Vagina (tissue), 2 donors: Measurements from ENCODE around the gene APOL5. TPM values are rescaled to one million over a fixed set of nuclear protein-coding genes. Genes with fewer than 3 reads are reported as not detected.
"Not testable (repeated sequence)": the region's sequence is repeated elsewhere in the genome, so short reads cannot be mapped to it uniquely, and the experiment has no call there.

Experiments used
- DNase-seq, 2 donors: peaks; one replicate each; pipeline ENCODE4 v3.0.0-alpha.2; 2017; ENCODE audit errors: extremely low spot score in 2 of 2
- H3K27ac ChIP-seq: fragments of 200-600 bp; sonication (generic); one replicate; pipeline ENCODE4 v1.5.1; 2019
- H3K27me3 ChIP-seq: fragments of 200-600 bp; sonication (generic); one replicate; pipeline ENCODE4 v1.5.1; 2019
- H3K36me3 ChIP-seq, 2 donors: fragments of 200-600 bp; sonication (generic); one replicate each; pipeline ENCODE4 v1.5.1; 2017 to 2019
- H3K4me1 ChIP-seq: fragments of 200-600 bp; sonication (generic); one replicate; pipeline ENCODE4 v1.5.1; 2019
- H3K4me3 ChIP-seq, 2 donors: fragments of 200-600 bp; sonication (generic); 1 replicate in 1 of 2; 2 replicates in 1 of 2; pipeline ENCODE4 v1.5.1; 2016 to 2019
- H3K9me3 ChIP-seq: fragments of 200-600 bp; sonication (generic); one replicate; pipeline ENCODE4 v1.5.1; 2019
- CTCF ChIP-seq, 3 experiments: fragments of 450-650 bp in 2 of 3; fragments of 200-600 bp in 1 of 3; sonication (generic) in 1 of 3; IDR thresholded peaks; one replicate each; pipeline ENCODE4 v1.5.1; 2017 to 2019; ENCODE audit warnings: antibody characterized with exemption in 3 of 3, mild to moderate bottlenecking in 2 of 3, moderate library complexity in 2 of 3
- POLR2A ChIP-seq, 2 donors: fragments of 450-650 bp; IDR thresholded peaks; one replicate each; pipeline ENCODE4 v1.6.1; 2017; ENCODE audit warnings: antibody characterized with exemption in 2 of 2, mild to moderate bottlenecking in 2 of 2, moderate library complexity in 2 of 2
- POLR2AphosphoS5 ChIP-seq, 2 donors: sonication (generic); formaldehyde crosslinking; IDR thresholded peaks; one replicate each; pipeline ENCODE4 v1.9.0; 2017; ENCODE audit warnings: antibody characterized with exemption in 2 of 2, mild to moderate bottlenecking in 2 of 2, low read depth in 1 of 2; ENCODE audit not compliant: insufficient read depth in 1 of 2
- intact Hi-C: fragments of 100-400 bp; cut with DNase I; formaldehyde crosslinking; loops from one replicate; pipeline ENCODE4 v1.15.1; 2023
- total RNA-seq: library from RNA; depleted of rRNA; stranded (reverse); fragments of >200 nt; gene quantifications from one replicate; pipeline ENCODE4 v1.2.3, GENCODE V29; 2016

APOL5 gene
- total RNA-seq, 1 donor from 2014 or later: not detected

- no peak for TF ChIP-seq CTCF (IDR thresholded peaks at IDR 0.05)
- no peak for TF ChIP-seq POLR2A (IDR thresholded peaks at IDR 0.05)
- no peak for TF ChIP-seq POLR2AphosphoS5 (IDR thresholded peaks at IDR 0.05; ENCODE audit: insufficient read depth in 1 of 2, low read depth in 1 of 2)
- H3K4me1 ChIP-seq: no peaks in the 10 kb centered on the region
- no peaks in the 10 kb centered on the region for H3K36me3 ChIP-seq
- intact Hi-C loops: no loop called here
- no peaks in the 10 kb centered on the region for H3K27me3 ChIP-seq
- no peak for DNase-seq
- no peaks in the 10 kb centered on the region for H3K9me3 ChIP-seq
- H3K4me3 ChIP-seq: no peak overlapping the region
- H3K27ac ChIP-seq: no peak overlapping the region
Measured at GRCh38 chr22:35697142-35697541, 20.5 kb upstream of the APOL5 start.

- H3K4me1 ChIP-seq, H3K27me3 ChIP-seq, H3K36me3 ChIP-seq, H3K4me3 ChIP-seq, intact Hi-C loops, DNase-seq, H3K27ac ChIP-seq, H3K9me3 ChIP-seq: not testable (repeated sequence)
Measured at GRCh38 chr22:35699852-35700251, 17.8 kb upstream of the APOL5 start.

GRCh38 chr22:35703861-35704584 lies 13.6 kb upstream of the APOL5 start:
- Histone ChIP-seq H3K9me3 (no peaks in the 10 kb centered on the region), H3K4me3 (no peak overlapping the region), H3K36me3 (no peaks in the 10 kb centered on the region), H3K27me3 (no peaks in the 10 kb centered on the region), H3K27ac (no peak overlapping the region), H3K4me1 (no peaks in the 10 kb centered on the region)
- DNase-seq: no peak
- intact Hi-C loops: no loop called here
- TF ChIP-seq POLR2AphosphoS5 (IDR thresholded peaks at IDR 0.05; ENCODE audit: insufficient read depth in 1 of 2, low read depth in 1 of 2) (no peak), POLR2A (IDR thresholded peaks at IDR 0.05) (no peak), CTCF (IDR thresholded peaks at IDR 0.05) (no peak)

- Histone ChIP-seq H3K27me3 (no peaks in the 10 kb centered on the region), H3K4me3 (no peak overlapping the region), H3K36me3 (no peaks in the 10 kb centered on the region), H3K27ac (no peak overlapping the region), H3K4me1 (no peaks in the 10 kb centered on the region), H3K9me3 (no peaks in the 10 kb centered on the region)
- TF ChIP-seq POLR2A (IDR thresholded peaks at IDR 0.05): no peak
- no peak for TF ChIP-seq POLR2AphosphoS5 (IDR thresholded peaks at IDR 0.05; ENCODE audit: insufficient read depth in 1 of 2, low read depth in 1 of 2)
- TF ChIP-seq CTCF (IDR thresholded peaks at IDR 0.05): no peak
- DNase-seq: no peak
- intact Hi-C loops: no loop called here
Measured at GRCh38 chr22:35705141-35705540, 12.5 kb upstream of the APOL5 start.

- intact Hi-C loops: no loop called here
- TF ChIP-seq CTCF (IDR thresholded peaks at IDR 0.05): no peak
- no peak for TF ChIP-seq POLR2AphosphoS5 (IDR thresholded peaks at IDR 0.05; ENCODE audit: insufficient read depth in 1 of 2, low read depth in 1 of 2)
- no peak for TF ChIP-seq POLR2A (IDR thresholded peaks at IDR 0.05)
- H3K27me3 ChIP-seq: no peaks in the 10 kb centered on the region
Measured at GRCh38 chr22:35708453-35708852, 9.2 kb upstream of the APOL5 start.

More at GRCh38 chr22:35708453-35708852, 9.2 kb upstream of the APOL5 start:
- no peaks in the 10 kb centered on the region for H3K36me3 ChIP-seq
- H3K4me3 ChIP-seq: no peak overlapping the region
- no peak overlapping the region for H3K27ac ChIP-seq
- no peaks in the 10 kb centered on the region for H3K4me1 ChIP-seq
- no peak for DNase-seq
- H3K9me3 ChIP-seq: no peaks in the 10 kb centered on the region
